Inferior parietal cortex (tissue), 1 donor: ENCODE results near the gene AREL1.

ENCODE experiments used
- DNase-seq: peaks from one replicate; pipeline ENCODE4 v3.0.0-alpha.2; 2016; ENCODE audit errors: extremely low spot score

Gene AREL1

DNA sequence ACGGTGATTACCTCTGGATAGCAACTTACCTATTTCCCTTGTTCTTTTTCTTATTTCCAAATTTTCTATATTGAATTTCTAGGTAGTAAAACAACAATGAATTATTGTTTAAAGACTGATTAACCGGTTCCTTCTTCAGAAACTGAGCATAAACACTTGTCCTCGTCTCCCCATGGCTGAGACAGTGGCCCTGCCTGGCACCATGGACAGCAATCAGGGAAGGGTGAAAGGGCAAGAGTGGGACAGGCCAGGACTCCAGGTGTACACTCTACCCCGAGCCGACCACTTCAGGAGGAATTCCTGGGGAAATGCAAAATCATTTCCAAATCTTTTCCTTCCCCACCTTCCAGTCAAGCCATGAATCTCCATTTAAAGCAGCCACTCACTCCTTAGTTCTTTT is 52.0 kb downstream of the AREL1 start:
- no peak for DNase-seq

- DNase-seq: no peak
These were observed 52.7 kb downstream of the AREL1 start for GRCh38 chr14:74660167-74660566.

- DNase-seq: no peak
These were observed 54.2 kb downstream of the AREL1 start for GRCh38 chr14:74658535-74659131.

DNA sequence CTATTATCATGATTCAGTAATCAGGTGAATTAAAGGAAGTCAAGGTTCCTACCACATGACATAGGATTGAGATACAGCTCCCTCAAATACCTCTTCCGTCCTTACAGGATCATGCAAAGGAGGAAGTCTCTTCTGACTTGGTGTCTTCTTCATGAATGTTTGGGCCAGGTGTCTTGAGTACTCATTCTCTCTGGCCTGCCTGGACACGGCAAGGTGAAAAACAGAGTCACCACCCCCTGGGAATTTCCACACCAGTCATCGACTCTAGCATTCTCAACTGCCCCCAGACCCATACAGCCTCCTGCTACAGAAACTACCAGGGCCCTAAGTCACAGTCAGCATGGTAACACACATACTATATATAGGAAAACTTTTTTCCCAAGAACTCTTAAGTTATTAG is 55.9 kb downstream of the AREL1 start:
- DNase-seq: no peak

DNA sequence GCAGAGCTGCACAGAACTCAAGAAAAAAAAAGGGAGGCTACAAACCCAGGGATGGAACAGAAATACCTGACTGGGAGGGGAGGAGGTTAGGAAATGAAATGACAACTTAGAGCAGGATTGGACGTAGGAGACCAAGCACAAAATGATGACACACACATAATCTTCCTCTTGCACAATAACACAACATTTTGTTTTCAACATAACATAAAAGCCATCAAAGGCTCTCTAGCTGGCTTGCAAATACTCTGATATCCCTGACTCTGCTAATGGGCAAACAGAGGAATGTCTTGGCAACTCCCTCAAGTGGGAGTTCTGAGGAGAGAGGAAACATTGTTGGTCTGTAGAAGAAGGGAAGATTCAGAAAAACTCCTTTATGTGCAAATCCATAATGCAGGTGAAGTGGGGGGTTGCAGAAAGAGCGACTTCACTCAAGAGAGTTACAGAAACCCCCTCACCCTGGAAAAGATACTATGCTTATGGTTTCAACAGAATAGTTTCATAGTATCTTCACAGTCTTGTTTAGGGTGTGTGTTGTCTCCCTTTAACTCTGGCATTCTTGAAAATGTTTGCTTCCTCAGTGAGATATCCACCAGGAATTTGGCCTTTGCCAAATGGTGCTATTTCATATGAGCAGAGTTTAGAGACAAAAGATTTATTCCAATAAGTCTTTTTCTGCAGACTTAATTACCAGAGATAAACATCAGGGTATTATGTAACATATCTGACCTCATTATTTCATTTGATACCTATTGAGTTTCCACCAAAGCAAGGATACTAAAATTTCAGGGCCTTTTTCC is 57.1 kb downstream of the AREL1 start:
- DNase-seq: no peak

DNA sequence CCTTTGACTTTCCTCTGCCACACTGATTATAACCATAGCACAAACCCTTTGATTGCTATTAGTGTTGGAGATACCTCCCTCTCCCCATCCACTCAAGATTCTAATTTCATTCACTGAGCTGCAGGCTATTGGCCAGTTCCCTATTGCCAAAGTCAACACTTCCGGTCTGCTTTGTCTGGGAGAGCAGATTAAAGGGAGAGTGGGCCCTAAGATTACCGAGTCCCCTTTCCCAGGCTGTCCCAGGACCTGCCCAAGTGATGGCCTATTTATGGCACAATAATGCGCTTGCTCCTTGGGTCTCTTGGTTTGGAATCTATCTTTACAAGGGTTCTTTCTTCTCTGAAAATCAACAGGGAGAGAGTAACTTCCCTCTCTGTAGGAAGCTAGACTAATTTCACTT is 57.9 kb downstream of the AREL1 start:
- no peak for DNase-seq

DNA sequence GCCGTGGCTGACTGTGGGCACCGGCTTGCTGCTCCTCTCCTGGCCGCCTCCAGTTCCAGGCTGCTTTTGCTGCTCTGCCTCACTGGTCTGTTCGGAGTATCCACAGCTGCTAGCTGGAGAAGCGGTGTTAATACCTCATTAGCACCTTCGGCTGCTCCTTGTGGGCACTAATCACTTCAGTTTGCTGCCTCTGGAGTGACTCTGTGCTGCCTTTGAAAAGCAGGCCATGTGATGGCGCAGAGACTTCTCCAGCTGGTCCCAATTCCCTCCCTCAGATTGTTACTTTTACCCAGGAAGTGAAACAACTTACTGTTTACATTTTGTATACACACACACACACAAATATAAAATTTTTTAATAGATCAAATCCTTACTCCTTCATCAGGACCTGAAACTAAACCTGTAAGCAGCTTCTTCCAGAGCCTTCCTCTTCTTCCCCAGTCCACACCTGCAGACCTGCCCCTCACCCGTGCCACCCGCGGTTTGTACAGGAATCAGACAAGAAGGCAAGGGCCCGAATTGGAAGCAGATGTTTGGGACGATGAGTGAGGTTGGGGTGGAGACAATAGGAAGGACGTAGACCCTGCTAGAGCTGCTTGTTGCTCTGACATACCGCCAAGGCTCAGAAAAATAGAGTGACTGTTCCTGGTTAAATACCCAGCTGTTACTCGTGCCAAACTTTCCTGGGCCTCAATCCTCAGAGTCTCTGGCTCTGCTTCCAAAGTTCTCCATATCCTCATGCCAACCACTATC is 59.3 kb downstream of the AREL1 start:
- DNase-seq: no peak

- DNase-seq: no peak
These were observed 60.3 kb downstream of the AREL1 start for GRCh38 chr14:74652541-74652940.

GRCh38 chr14:74650927-74651686 is 61.8 kb downstream of the AREL1 start:
- no peak for DNase-seq

DNA sequence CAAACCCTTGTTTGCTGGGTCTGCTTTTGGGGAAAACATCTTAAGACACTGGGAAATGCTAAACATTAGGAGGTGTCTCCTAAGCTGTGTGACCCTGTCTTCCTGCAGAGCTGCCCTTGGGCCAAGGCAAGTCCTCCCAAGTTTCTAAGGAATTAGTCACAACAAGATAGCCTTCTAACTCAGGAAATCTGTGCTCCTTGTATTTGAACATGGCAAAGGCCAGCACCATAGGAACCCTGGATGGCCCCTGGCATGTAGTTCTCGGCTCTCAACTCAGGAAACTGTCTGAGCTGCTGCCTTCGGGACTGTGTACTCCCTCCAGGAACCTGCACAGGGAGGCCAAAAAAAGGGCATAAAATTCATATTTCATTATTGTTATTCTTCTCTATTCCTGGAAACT is 63.2 kb downstream of the AREL1 start:
- no peak for DNase-seq

- no peak for DNase-seq
These were observed 63.7 kb downstream of the AREL1 start for GRCh38 chr14:74649167-74649566.

DNA sequence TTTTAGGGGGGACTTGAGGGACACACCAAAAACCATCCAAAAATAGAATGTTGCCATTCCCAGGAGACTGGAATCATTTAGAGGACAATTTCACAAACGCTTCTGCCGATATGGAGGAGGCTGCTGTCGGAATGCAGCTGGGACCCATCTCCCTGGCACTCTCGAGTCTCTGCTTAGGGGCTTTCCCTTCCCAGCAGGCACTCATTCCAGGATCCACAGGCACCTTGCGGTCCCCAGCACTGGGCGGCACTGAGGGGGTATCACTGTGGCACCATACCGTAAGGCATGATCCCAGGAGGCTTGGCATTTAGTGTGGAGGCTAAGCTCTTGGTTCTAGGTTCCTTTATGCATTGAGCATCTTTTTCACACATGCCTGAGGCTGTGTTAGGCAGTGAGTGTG is 64.3 kb downstream of the AREL1 start:
- no peak for DNase-seq

GRCh38 chr14:74647678-74648461 is 65.0 kb downstream of the AREL1 start:
- DNase-seq: no peak

DNA sequence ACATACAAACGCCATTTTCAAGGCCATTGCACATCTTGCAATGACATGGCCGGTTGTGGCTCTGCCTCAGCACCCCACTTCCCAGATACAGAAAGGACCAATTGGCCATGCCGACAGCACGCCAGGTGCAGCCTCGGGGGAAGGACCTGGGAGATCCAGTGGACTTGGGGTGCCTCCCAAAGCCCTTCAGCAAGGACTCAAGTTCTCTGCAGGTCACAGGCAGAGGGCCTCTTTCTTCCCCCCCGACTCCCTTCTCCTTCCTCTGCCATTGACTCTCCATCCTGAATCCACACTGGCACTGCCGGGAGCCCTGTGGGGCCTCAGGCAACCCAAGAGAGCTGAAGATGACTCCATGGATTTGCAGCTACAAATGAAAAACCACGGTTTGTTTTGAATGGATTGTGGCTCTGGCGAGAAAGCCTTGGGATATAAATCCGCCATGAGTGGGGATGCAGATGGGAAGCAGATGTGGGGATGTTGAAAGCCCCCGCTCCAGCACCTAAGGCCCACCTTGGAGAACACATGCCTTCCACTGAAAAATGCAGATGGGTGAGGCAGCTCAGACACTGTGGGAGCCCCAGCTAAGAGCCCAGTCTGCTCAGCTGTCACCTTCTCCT is 65.7 kb downstream of the AREL1 start:
- no peak for DNase-seq

GRCh38 chr14:74645756-74646470 is 67.0 kb downstream of the AREL1 start:
- no peak for DNase-seq

GRCh38 chr14:74645244-74645643 is 67.6 kb downstream of the AREL1 start:
- DNase-seq: no peak

DNA sequence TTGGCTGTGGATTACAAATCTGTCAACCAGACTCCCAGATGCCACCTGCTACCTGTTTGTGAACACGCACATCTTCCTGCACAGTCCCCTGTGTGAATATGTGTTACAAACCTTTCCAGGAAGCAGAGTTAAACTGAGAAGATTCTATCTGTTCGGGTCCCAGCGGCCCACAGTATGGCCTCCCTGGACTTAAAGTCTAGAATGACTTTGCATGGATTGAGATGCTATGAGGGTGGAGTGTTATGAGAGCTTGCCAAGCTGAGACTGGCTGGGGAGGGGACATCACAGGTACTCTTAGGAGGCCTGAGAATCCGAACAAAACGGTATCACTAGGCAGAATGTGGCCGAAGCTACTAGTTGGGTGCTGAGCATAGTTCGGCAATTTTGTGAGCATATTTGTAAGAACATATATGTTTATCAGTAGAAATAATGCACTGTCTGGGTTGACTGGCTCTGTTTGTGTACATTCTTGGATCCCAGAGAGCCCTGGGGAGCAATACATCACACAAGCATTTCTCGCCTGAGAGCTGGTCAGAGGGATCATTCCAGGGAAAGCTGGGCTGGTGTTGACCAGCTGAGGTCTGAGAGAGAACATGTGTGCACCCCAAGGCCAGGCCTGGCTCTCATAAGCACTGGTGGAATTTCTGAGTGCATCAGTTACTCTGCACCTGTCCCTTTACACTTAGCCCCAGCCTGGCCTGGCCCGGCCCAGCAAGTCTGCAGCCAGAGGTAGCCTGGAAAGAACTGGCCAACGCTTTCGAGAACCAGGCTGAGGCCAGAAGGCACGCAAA is 71.1 kb downstream of the AREL1 start:
- DNase-seq: no peak

GRCh38 chr14:74638966-74639365 is 73.9 kb downstream of the AREL1 start:
- DNase-seq: no peak

GRCh38 chr14:74638066-74638465 is 74.8 kb downstream of the AREL1 start:
- DNase-seq: no peak
